ENCODE data around the gene ARRB2.

Gene ARRB2

DNA sequence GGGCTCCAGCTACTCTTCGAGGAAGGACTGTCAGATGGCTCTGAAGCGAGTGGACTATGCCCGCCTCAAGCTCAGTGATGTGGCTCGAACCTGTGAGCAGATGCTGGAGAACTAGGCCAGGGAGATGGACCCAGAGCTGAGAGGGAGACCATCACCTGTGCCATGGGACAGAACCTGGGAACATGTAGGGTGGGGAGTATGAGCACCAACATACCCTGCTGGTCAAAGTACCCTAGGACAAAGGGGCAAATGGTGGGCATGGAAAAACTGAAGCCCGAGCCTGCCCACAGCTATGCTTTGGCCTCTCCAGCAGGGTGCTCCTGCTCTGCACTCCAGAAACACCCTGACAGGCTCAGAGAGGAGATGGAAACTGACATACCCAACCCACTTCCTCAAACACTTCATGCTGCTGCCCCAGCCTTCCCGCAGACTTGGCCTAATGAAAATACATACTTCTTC lies 22.7 kb downstream of the ARRB2 start:
- no peak for DNase-seq

DNA sequence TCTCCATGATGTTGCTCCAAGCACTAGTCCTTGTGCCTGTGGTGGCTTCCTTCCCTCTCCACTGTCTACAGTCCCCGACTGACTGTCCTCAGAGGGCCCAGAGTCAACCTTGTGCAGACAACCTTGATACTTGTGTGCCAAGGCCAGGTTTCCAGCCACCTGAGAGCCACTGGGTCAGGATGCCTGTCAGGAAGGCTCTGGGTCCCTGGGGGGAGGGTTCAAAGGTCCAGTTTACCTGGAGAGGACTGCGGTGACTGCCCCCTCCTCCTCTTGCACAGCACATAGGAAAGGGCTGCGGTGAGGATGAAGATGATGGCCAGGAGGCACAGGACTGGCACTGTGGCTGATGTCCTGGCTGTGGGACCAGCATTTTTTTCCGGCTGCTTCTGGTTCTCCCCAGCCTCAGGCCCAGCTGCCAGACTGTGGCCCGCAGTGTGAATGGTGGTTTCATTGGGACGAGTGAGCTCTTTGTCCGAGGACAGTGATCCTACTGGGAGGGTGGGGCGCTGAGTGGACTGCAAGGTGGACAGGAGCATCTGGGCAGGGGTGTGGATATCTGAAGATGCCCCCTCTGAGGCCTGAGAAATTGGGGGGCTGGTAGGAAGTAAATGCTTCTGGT lies 24.5 kb downstream of the ARRB2 start:
- DNase-seq, result no peak

DNA sequence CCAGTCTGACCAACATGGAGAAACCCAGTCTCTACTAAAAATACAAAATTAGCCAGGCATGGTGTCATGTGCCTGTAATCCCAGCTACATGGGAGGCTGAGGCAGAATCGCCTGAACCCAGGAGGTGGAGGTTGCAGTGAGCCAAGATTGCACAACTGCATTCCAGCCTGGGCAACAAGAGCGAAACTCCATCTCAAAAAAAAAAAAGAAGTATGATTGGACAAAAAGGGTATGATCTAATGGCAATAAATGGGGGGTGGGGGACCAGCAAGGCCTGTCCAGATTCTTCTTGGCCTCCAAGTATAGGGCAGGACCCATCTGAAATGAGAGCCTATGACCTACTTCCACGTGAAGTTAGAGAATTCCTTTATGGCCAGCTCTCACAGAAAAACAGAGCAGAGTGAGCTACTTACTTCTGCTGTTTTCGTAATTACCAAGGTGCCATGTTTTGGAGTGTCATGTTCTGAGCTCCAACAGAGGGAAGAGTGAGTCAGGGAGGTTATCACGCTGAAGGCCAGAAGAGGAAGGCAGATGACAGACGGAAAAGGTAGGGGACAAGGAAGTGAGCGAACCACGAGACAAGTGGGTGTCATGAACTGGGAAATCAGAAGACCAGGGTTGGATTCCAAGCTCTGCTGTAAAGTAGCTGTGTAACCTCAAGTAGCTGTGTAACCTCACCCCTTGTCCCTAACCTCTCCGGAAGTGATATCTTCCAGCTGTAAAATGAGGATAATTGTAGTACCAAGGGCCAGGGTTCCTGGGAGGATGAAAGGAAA lies 25.6 kb downstream of the ARRB2 start:
- no peak for DNase-seq

DNA sequence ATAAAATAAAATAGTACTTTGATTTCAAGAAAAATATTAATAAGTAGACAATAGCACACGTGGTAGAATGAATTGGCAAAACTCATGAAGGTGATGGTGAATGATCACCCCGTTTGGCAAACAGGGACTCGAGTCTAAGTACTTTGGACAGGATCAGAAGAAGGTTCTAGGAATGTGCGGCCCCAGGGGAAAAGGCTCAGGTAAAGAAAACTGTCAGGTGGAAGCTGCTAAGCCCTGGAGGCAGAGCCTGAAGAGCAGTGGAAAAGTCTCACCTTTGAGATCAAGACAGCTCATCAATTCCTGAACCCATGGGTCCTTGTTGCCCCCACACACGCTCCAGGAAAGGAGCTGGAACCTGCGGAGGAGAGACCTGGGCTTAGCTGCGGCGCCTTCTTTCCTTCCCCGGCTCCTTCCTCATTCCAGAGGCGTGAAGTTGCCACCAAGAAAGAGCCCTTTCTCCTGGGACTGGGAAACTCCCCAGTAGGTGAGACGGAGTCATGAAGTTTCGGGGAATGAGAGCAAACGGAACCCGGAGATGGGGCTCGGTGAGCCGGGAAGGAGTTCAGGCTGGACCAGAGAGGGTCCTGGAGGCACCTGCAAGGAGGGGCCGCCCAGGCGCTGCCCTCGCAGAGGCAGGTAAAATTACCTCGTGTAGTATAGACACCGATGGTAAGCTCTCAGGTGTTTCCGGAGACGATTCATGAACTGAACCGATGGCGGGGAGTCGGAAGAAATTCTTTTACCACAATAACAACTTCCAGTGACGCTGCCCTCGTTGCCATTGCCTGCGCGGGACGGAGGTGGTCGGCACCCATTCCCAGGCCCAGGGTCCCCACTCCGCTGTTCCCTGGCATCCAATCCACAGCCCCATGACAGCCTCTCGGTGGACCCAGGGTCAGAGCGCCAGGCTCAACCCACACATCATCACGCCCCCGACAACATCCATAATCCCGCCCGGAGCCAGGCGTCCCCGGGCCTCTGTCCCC lies 28.0 kb downstream of the ARRB2 start:
- DNase-seq, result no peak

DNA sequence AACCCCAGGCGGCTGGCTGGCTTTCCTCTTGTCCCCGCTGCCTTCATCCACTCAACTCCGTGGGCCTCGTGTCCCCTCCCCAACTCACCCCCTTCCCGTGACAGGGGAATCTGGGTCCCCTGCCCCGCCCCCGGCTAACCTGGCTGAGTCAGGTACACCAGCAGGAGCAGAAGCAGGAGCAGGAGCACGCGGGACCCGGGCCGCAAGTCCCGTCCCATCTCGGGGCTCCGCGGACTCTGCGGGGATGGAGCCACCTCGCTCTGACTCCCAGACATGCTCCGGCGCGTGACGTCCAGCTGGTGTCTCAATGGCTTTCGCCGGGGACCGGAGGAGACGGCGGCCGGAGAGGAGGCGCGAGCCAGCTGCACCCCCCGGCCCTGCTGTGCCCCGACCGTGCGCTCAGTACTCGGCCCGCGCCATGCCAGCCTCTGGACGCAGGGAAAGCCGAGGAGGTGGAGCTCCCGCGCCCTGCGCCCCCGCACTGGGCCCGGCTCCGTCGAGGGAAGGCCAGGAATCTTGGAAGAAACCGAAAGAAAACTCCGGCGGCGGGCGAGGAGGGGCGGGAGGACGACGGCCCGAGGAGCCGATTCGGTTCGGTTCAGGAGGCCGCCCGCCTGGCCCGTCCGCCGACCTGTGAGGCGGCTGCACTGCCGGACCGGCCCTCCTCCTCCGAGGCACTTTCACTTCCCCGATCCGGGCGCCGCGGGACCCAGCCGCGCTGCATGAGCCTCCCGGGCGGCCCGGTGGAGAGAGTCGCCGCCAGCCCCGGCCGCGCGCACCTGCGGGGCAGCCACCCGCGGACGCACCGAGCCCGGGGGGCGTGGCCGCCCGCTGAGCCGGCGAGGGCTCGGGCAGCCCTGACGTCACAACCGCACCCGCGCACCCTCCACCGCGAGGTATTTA lies 28.9 kb downstream of the ARRB2 start, which contains the start of the genes CXCL16 and ZMYND15:
Gene CXCL16, minus strand, starts transcription at position 807 of the 903 bp plus-strand sequence. Its CDS starts 589 bp downstream, at position 218.
Gene ZMYND15, plus strand, starts transcription at position 712 of the 903 bp plus-strand sequence. CDS start 716 bp downstream, outside the sequence.
- no peak for DNase-seq

DNA sequence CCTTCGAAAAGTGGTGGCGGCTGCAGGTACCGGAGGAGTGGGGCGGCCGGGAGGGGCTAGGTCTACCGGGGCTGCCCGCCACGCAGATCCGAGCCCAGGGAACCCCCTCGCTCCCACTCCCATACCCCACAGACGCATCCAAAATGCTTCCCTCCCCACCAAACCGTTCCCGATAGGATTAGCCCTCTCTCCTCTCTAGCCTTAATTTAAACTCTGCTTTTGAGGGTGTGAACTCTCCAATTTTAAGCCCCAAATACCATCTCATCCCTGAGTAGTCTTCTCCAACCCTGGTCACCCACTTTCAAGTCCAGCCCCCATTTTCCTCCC lies 29.6 kb downstream of the ARRB2 start:
- DNase-seq, result no peak

DNA sequence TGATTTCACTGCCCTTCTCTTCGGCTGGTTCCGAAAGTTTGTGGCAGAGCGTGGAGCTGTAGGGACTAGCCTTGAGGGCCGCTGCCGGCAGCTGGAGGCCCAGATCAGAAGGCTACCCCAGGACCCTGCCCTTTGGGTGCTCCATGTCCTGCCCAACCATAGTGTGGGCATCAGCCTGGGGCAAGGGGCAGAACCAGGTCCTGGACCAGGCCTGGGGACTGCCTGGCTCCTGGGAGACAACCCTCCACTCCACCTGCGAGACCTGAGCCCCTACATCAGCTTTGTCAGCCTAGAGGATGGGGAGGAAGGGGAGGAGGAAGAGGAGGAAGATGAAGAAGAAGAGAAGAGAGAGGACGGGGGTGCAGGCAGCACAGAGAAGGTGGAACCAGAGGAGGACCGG lies 30.2 kb downstream of the ARRB2 start:
- no peak for DNase-seq

DNA sequence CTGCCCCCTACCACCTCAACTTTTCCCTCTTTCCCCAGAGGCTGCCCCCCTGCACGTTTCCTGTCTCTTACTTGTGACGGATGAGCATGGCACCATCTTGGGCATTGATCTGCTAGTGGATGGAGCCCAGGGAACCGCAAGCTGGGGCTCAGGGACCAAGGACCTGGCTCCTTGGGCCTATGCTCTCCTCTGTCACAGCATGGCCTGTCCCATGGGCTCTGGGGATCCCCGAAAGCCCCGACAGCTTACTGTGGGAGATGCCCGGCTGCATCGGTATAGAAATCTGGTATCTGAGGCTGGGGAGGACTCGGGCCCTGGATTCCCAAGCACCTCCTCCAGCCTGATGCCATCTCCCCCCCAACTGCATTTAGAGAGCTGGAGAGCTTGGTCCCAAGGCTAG lies 31.1 kb downstream of the ARRB2 start:
- DNase-seq, result no peak

DNA sequence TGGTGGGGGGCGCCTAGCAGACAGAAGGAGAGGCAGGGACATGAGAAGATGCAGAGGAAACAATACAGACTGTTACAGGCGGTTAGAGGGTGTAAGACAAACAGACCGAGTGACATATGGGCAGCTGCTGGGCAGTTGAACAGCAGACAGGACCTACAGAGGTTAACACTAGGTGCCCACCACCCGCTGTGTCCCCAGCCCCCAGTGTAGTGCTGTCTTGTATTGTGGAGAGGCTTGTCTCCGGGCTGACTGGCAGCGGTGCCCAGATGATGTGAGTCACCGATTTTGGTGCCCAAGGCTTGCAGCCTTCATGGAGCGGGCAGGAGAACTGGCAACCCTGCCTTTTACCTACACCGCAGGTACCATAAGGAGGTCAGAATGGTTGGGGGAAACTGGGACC lies 31.7 kb downstream of the ARRB2 start:
- no peak for DNase-seq

DNA sequence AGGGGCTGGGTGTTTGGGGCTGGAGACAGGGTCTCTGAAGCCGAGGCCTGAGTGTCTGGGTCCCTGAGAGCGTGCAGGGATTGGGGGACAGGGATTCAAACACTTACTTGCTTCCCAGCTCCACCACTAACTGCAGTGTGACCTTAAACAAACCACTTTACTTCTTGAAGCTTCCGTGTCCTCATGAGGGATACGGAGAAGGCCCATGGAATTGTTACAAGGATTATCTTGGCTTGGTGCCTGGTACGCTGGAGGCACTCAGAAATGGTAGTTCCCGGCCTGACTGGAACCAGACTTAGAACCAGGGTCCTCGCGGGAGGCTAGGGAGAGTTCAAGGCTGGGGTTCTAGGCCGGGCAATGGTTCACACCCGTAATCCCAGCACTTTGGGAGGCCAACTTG lies 32.2 kb downstream of the ARRB2 start:
- no peak for DNase-seq

DNA sequence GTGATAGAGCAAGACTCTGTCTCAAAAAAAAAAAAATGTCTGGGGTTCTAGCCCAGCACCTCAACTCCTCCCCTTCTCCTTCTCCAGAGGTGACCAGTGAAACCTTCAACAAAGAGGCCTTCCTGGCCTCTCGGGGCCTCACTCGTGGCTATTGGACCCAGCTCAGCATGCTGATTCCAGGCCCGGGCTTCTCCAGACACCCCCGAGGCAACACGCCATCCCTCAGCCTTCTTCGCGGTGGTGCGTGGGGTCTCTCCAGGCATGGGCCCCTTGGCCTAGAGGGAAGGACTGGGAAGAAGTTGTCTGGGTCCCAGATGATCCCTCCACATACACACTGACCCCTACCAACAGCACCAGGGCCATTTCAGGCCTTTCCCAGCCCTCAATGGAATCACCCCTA lies 32.8 kb downstream of the ARRB2 start:
- DNase-seq, result no peak

DNA sequence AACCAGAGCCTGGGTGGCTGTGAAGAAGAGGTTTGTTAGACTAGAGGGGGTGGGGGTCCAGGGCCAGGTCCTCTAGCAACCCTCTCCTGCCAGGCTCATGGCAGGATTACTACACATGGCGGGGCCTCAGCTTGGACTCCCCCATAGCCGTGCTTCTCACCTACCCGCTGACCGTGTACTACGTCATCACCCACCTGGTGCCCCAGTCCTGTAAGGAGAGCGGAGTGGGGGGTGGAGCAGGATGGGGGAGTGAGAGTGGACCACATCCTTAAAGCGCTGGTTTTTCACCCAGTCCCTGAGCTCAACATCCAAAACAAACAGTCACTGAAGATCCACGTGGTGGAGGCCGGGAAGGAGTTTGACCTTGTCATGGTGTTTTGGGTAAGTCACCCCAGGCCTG lies 33.5 kb downstream of the ARRB2 start:
- no peak for DNase-seq

DNA sequence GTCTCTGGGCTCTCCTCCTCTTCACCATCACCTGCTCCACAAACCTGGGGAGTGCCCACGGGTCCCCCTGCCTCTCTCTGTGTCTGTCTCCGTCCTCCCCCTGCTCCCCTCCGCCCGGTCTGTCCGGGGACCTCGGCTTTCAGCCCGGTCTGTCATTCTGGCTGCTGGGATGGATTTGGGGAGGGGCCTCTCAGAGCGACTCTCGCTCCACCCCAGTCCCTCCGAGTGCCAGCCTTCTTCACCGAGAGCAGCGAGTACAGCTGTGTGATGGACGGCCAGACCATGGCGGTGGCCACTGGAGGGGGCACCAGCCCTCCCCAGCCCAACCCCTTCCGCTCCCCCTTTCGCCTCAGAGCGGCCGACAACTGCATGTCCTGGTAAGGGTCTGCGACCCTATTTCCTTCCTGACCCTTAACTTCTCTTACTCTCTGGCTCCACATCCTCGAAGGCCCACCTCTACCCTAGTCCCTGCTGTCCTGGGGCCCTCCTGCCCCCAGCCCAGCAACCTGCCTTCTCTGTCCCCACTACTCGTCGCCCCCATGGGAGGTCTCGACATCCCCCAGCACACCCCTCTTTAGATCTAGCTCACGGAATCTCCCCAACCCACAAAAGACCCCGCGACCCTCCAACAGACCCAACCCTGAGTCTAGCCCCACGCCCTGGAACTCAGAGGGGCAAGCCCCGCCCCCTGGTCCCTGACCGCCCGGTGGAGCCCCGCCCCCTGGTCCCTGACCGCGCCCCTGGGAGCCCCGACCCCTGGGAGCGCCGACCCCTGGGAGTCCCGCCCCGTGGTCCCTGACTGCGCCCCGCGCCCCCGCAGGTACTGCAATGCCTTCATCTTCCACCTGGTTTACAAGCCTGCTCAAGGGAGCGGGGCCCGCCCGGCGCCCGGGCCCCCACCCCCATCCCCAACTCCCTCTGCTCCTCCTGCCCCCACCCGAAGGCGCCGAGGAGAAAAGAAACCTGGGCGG lies 34.9 kb downstream of the ARRB2 start:
- no peak for DNase-seq

DNA sequence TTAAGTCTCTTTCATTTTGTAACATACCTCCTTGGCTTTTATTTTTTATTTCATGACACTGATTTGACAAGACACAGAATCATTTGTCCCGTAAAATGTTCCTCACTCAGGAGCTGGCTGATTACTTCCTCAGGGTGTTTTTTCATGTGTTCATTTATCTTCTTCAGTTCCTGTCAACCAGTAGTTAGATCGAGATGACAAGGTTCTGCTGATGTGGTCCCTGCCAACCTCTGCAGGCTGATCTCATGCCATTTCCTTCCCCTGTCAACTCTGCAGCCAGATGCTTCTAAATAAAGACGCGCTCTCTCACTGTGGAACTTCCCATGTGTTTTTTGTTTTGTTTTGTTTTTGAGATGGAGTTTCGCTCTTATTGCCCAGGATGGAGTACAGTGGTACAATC lies 37.4 kb downstream of the ARRB2 start:
- no peak for DNase-seq

DNA sequence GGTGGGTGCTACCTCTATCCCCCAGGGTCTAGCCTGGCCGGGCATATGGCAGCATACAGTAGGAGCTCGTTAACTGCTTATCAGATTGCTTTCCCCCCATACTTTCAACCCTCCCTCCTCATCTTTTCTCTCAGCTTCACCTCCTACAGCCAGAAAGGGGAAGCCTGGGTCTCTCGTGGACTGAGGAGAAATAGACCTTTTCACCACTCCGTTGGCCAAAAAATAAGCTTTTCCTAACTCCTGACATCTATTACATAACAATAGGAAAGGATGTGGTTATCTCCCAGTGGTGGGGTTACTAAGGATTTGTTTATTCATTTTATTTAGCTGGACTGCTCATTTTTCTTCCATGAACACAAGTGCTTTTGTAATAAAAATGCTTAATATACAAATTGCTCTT lies 38.3 kb downstream of the ARRB2 start:
- DNase-seq, result no peak

DNA sequence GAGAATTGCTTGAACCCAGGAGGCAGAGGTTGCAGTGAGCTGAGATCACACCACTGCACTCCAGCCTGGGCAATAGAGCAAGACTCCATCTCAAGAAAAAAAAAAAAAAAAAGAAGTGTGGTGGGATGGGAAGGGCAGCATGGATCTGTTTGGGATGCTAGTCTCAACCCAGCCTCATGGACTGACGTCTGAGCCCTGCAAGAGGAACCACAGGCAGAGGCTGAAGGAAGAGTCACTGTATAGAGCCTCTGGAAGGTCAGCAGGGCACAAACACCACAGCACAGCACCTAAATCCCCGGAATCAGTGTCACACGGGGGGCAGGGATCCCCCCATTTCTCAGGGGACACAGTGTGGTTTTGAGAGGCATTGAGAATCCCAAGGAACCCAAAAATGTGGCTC lies 40.2 kb downstream of the ARRB2 start:
- no peak for DNase-seq

DNA sequence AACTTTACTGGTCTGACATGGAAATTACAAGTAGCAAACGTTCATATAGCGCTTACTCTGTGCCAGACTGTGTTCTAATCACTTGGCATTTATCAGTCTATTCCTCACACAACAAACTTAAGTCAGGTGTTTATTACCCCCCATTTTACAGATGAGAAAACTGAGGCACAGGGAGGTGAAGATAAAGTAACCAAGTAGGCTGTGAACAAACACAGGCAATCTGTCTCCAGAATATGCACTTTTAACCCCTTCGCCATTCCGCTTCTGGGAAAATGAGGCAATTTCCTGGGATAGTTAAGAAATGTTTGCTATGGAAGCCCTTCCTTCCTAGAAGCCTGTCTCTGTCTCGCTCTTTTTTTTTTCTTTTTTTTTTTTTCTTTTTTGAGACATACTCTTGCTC lies 41.5 kb downstream of the ARRB2 start:
- DNase-seq, result no peak

DNA sequence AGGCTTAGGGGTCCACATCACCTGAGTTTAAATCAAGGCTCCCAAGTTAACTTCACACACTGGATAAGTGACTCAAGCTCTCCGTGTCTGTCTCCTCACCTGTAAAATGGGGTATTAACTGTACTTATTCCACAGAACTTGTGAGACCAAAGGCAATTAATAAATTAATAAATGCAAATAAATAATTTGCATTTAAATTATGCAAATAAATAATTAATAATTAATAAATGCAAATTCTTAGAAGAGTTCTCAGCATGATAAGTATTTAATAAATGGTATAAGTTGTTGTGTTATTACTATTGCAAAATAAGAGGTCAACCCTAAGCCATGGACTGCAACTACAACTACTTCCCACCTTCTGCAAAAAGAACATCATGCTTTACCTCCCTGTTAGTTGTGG lies 43.0 kb downstream of the ARRB2 start:
- DNase-seq, result no peak

DNA sequence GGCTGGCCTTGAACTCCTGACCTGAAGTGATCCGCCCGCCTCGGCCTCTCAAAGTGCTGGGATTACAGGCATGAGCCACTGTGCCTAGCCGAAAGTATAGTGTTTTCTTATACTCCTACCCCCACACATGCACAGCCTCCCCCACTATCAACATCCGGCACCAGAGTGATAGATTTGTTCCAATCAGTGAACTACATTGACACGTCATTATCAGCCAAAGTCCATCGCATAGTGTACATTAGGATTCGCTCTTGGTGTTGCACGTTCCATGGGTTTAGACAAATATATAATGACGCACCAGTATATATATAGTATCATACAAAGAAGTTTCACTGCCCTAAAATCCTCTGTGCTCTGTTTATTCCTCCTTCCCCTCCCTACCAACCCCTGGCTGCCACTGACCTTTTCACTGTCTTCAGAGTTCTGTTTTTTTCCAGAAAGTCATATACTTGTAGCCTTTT lies 49.4 kb downstream of the ARRB2 start:
- no peak for DNase-seq

DNA sequence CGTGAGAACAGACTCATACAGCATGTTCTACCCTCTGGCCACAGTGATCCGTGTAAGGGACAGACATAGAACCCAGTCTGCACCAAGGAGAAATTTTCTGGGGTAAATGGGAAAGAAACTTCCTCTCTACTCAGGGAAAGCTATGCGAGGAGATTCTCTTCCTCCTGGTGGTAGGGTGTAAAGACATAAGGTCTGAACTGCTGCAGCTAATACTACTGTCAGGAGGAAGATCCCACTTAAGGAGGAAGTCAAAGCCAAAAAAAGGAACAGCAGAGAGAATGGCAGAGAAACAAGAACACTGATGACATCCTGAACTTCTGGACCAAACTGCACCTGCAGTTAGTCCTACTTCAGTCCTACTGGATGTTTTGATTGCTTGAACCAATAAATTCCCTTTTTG lies 54.2 kb downstream of the ARRB2 start:
- DNase-seq, result no peak

DNA sequence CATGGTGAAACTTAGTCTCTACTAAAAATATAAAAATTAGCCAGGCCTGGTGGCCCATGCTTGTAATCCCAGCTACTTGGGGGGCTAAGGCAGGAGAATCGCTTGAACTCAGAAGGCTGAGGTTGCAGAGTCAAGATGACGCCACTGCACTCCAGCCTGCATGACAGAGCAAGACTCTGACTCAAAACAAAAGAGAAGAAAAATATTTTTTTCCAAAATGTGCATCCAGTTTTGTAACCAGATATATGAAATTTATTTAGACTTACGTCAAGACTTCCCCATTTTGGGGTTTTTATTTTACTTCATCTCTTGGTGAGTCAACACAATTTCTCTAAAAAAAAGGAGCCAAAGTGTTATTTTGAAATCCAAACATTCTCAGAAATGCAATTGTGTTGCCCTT lies 55.8 kb downstream of the ARRB2 start:
- DNase-seq, result no peak
